OCI-LY7 (cell line): Measurements from ENCODE around the gene CXCL8. TPM values are rescaled to one million over a fixed set of nuclear protein-coding genes. Genes with fewer than 3 reads are reported as not detected.

ENCODE experiments used
- BruUV-seq: library from RNA; stranded (reverse); fragments of 400-500 nt; replicated peaks from 2 replicates; lab custom pipeline; 2021; lab: Mats Ljungman, UMichigan
- CTCF ChIA-PET: fragments of 300-600 bp; sonication (Branson Sonifier 250); formaldehyde crosslinking; loops from one replicate; lab custom pipeline; 2022; ENCODE audit warnings: antibody characterized with exemption; ENCODE audit not compliant: unreplicated experiment; lab: Charles Lee
- POLR2A ChIA-PET: fragments of 300-600 bp; sonication (Branson Sonifier 250); formaldehyde crosslinking; loops from one replicate; lab custom pipeline; 2022; ENCODE audit warnings: antibody characterized with exemption; lab: Charles Lee
- DNase-seq: peaks from one replicate; pipeline ENCODE4 v3.0.0-alpha.2; 2015; ENCODE audit warnings: low spot score
- H2AFZ ChIP-seq: fragments of 200-600 bp; sonication (generic), shearing (Covaris generic); 2 replicates; pipeline ENCODE4 v1.6.1; 2014; ENCODE audit warnings: mild to moderate bottlenecking, antibody characterized with exemption, low read length, moderate library complexity
- H3K27ac ChIP-seq: fragments of 200-600 bp; sonication (generic); 2 replicates; pipeline ENCODE4 v1.5.1; 2014; ENCODE audit warnings: mixed run types, low read depth, mild to moderate bottlenecking, moderate library complexity, low read length, inconsistent platforms; ENCODE audit not compliant: poor library complexity, severe bottlenecking
- H3K36me3 ChIP-seq: fragments of 200-600 bp; sonication (generic); 2 replicates; pipeline ENCODE4 v1.6.1; 2014; ENCODE audit warnings: mild to moderate bottlenecking, antibody characterized with exemption, low read length, moderate library complexity, mixed read lengths; ENCODE audit not compliant: insufficient read depth
- H3K4me1 ChIP-seq: fragments of 200-600 bp; sonication (generic); 2 replicates; pipeline ENCODE4 v1.5.1; 2014; ENCODE audit warnings: mild to moderate bottlenecking, low read length; ENCODE audit not compliant: insufficient read depth, poor library complexity, severe bottlenecking
- H3K4me2 ChIP-seq: fragments of 200-600 bp; sonication (generic); 2 replicates; pipeline ENCODE4 v1.6.1; 2014; ENCODE audit warnings: mild to moderate bottlenecking, low read length
- H3K4me3 ChIP-seq: fragments of 200-600 bp; sonication (generic); 2 replicates; pipeline ENCODE4 v1.5.1; 2014; ENCODE audit warnings: mild to moderate bottlenecking, low read depth, low read length; ENCODE audit not compliant: poor library complexity, severe bottlenecking
- H3K79me2 ChIP-seq: fragments of 200-600 bp; sonication (generic); 2 replicates; pipeline ENCODE4 v1.6.1; 2016; ENCODE audit warnings: low read depth, mild to moderate bottlenecking, low read length, moderate library complexity, mixed read lengths; ENCODE audit not compliant: insufficient read depth
- H3K9me2 ChIP-seq: fragments of 200-600 bp; sonication (generic); 2 replicates; pipeline ENCODE4 v1.6.1; 2016; ENCODE audit warnings: mild to moderate bottlenecking, low read length, mixed read lengths; ENCODE audit not compliant: insufficient read depth
- H3K9me3 ChIP-seq: fragments of 200-600 bp; sonication (generic); 2 replicates; pipeline ENCODE4 v1.6.1; 2014; ENCODE audit warnings: mild to moderate bottlenecking, mixed run types, low read length, mixed read lengths
- H4K20me1 ChIP-seq: fragments of 200-600 bp; sonication (generic); 2 replicates; pipeline ENCODE4 v1.6.1; 2014; ENCODE audit warnings: mild to moderate bottlenecking, antibody characterized with exemption, low read length, moderate library complexity, mixed read lengths; ENCODE audit not compliant: insufficient read depth
- EZH2phosphoT487 ChIP-seq: fragments of 200-600 bp; sonication (generic); IDR thresholded peaks from 2 replicates; pipeline ENCODE4 v1.6.1; 2018; ENCODE audit warnings: low read depth, borderline replicate concordance, mild to moderate bottlenecking, mixed run types, antibody characterized with exemption, low read length, moderate library complexity, mixed read lengths
- intact Hi-C: fragments of 100-400 bp; cut with micrococcal nuclease; formaldehyde crosslinking; loops from one replicate; pipeline ENCODE4 v1.10.0; 2022; ENCODE audit not compliant: unreplicated experiment
- total RNA-seq, 2 experiments: library from RNA; depleted of rRNA in 1 of 2; stranded (reverse); fragments of >200 nt in 1 of 2; shearing (Covaris generic) in 1 of 2; gene quantifications; 2 replicates each; pipeline ENCODE4 v1.2.3, GENCODE V29; 2014 to 2022
- TF ChIP-seq, protein P1 (sequence below): fragments of 200-600 bp; sonication (generic); conservative IDR thresholded peaks from 2 replicates; pipeline ENCODE4 v1.5.1; 2014; ENCODE audit warnings: mild to moderate bottlenecking, antibody characterized with exemption, low read length, moderate library complexity, mixed read lengths

The CXCL8 gene
- total RNA-seq, 2 experiments from 2014 or later: not detected

DNA sequence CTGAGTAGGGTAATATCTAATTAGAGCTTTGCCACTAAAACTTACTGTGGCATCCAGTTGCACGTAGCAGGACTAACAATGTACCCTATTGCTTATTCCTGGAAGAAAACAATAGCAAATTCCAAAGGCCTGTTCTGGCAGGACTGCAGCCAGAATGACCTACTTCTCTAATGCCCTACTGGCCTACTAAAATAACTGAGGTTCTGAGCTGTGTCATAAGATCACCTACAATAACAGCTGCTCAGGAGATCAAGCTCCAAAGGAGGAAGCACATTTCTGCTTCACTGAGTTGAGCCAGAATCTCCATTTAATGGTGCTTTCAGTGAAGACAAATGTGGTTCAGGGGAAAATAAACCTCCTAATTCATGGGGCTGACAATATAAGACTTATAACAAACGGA lies 42.2 kb upstream of the CXCL8 start:
- BruUV-seq: no TSS peak
- no peak overlapping the region for H3K27ac ChIP-seq
- TF ChIP-seq EZH2phosphoT487: no peak
- TF ChIP-seq, protein P1, sequence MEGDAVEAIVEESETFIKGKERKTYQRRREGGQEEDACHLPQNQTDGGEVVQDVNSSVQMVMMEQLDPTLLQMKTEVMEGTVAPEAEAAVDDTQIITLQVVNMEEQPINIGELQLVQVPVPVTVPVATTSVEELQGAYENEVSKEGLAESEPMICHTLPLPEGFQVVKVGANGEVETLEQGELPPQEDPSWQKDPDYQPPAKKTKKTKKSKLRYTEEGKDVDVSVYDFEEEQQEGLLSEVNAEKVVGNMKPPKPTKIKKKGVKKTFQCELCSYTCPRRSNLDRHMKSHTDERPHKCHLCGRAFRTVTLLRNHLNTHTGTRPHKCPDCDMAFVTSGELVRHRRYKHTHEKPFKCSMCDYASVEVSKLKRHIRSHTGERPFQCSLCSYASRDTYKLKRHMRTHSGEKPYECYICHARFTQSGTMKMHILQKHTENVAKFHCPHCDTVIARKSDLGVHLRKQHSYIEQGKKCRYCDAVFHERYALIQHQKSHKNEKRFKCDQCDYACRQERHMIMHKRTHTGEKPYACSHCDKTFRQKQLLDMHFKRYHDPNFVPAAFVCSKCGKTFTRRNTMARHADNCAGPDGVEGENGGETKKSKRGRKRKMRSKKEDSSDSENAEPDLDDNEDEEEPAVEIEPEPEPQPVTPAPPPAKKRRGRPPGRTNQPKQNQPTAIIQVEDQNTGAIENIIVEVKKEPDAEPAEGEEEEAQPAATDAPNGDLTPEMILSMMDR: no peak
- H3K4me3 ChIP-seq: no peak overlapping the region
- H3K9me2 ChIP-seq: no peaks in the 10 kb centered on the region
- ChIA-PET CTCF (no interaction called here), POLR2A (interaction anchor here (0.5 to 2.3 kb wide), 7 partner anchors 10 to 372 kb away, joined by 3 to 7 read pairs (median 4); no protein-coding TSS in a partner anchor)
- no peak overlapping the region for H2AFZ ChIP-seq
- H3K36me3 ChIP-seq: no peaks in the 10 kb centered on the region
- no peaks in the 10 kb centered on the region for H4K20me1 ChIP-seq
- no peak for DNase-seq
- intact Hi-C loops: no loop called here
- H3K4me2 ChIP-seq: no peak overlapping the region
- no peaks in the 10 kb centered on the region for H3K4me1 ChIP-seq
- no peaks in the 10 kb centered on the region for H3K9me3 ChIP-seq
- no peaks in the 10 kb centered on the region for H3K79me2 ChIP-seq

DNA sequence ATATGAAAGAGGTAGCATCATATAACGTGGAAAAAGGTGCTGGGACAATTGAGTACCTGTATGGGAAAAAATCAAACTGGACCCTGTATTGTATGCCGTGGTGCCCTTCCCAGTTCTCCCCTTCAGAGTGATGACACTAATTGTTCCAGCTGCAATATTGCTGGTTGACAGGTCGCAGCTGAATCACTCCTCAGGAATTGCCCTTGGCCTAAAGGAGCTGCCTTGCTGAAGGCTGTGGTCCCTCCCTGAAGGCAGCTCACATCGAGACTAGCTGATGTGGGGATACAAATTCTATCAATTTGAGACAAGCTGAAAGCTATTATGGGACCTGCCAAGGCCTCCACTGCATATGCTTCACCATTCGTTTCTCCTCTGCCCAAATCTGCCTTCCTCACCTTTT lies 39.3 kb upstream of the CXCL8 start:
- H3K4me2 ChIP-seq: no peak overlapping the region
- no peaks in the 10 kb centered on the region for H3K9me3 ChIP-seq
- no peak overlapping the region for H2AFZ ChIP-seq
- H3K79me2 ChIP-seq: no peaks in the 10 kb centered on the region
- ChIA-PET CTCF (no interaction called here), POLR2A (interaction anchor here (0.9 to 1.2 kb wide), 2 partner anchors 181 to 202 kb away, joined by 3 read pairs; no protein-coding TSS in a partner anchor)
- no peak overlapping the region for H3K4me3 ChIP-seq
- no TSS peak for BruUV-seq
- H3K9me2 ChIP-seq: no peaks in the 10 kb centered on the region
- intact Hi-C loops: no loop called here
- no peak for DNase-seq
- H4K20me1 ChIP-seq: no peaks in the 10 kb centered on the region
- no peaks in the 10 kb centered on the region for H3K36me3 ChIP-seq
- H3K4me1 ChIP-seq: no peaks in the 10 kb centered on the region
- H3K27ac ChIP-seq: no peak overlapping the region
- TF ChIP-seq EZH2phosphoT487: no peak
- TF ChIP-seq, protein P1: no peak

DNA sequence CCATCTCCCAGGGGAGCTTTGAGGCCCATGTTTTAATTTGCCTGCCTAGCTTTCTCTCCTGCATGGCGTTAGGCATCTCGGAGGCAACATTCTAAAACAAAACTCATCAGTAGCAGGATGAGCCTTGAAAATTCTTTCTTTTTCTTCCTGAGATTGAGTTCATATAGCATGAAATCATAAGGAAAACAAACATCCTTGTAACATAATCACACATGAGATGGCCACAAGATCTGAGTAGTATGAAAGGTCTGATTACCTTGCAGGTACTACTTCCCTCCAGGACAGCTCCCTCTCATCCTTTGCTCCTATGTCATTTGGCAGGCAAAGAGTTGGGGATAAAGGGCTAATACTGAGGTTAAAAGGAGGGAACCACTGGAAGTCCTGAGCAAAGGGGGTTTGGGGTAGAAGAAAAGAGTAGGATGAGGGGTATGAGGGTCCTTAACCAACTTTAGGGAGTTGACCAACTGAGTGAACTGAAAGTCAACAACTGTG lies 37.5 kb upstream of the CXCL8 start:
- intact Hi-C loops: no loop called here
- Histone ChIP-seq H3K36me3 (no peaks in the 10 kb centered on the region), H3K27ac (no peak overlapping the region), H3K4me2 (no peak overlapping the region), H3K9me2 (no peaks in the 10 kb centered on the region), H2AFZ (no peak overlapping the region), H3K9me3 (no peaks in the 10 kb centered on the region), H3K4me3 (no peak overlapping the region), H4K20me1 (no peaks in the 10 kb centered on the region), H3K79me2 (no peaks in the 10 kb centered on the region), H3K4me1 (no peaks in the 10 kb centered on the region)
- CTCF ChIA-PET: no interaction called here
- POLR2A ChIA-PET: no interaction called here
- DNase-seq: no peak
- TF ChIP-seq, protein P1: no peak
- TF ChIP-seq EZH2phosphoT487: no peak
- BruUV-seq: no TSS peak
